SKM-1 (cell line): Measurements from ENCODE around the gene TMEM179B.
A peak's percentile ranks its signal among the peaks of the same experiment; 100 is the strongest.
"Not testable (repeated sequence)": the region's sequence is repeated elsewhere in the genome, so short reads cannot be mapped to it uniquely, and the experiment has no call there.

ENCODE experiments used
- DNase-seq: peaks from one replicate; lab custom pipeline; 2025; ENCODE audit not compliant: unreplicated experiment; lab: John Stamatoyannopoulos, UW

The TMEM179B gene

GRCh38 chr11:62788991-62789390, 1.8 kb downstream of the TMEM179B start:
- DNase-seq = no peak

GRCh38 chr11:62789576-62789975, 2.4 kb downstream of the TMEM179B start:
- DNase-seq = no peak

- peak; percentile 56 for DNase-seq
Measured at GRCh38 chr11:62791501-62792201, 4.4 kb downstream of the TMEM179B start, which contains the start of gene TMEM223. TMEM223 (minus strand) TSS chr11:62792006; CDS start chr11:62791994, 12 bp downstream.

- DNase-seq = no peak
Measured at GRCh38 chr11:62792202-62792575, 5.0 kb downstream of the TMEM179B start.

- DNase-seq = no peak
Measured at GRCh38 chr11:62794201-62794775, 7.1 kb downstream of the TMEM179B start.

GRCh38 chr11:62796281-62796680, 9.1 kb downstream of the TMEM179B start:
- no peak for DNase-seq

- DNase-seq = no peak
Measured at GRCh38 chr11:62799486-62799885, 12.3 kb downstream of the TMEM179B start.

GRCh38 chr11:62801071-62801470, 13.9 kb downstream of the TMEM179B start:
- DNase-seq = no peak

GRCh38 chr11:62804310-62805075, 17.3 kb downstream of the TMEM179B start:
- DNase-seq = no peak

- DNase-seq = peak; percentile 91
Measured at GRCh38 chr11:62805076-62805892, 18.1 kb downstream of the TMEM179B start, which contains the start of gene NXF1. NXF1 (minus strand) TSS chr11:62805440; CDS start chr11:62805356, 84 bp downstream.

- DNase-seq = no peak
Measured at GRCh38 chr11:62805961-62806441, 18.8 kb downstream of the TMEM179B start.

- peak; percentile 65 for DNase-seq
Measured at GRCh38 chr11:62806611-62807121, 19.5 kb downstream of the TMEM179B start.

- DNase-seq = no peak
Measured at GRCh38 chr11:62810748-62811147, 23.5 kb downstream of the TMEM179B start.

- DNase-seq = no peak
Measured at GRCh38 chr11:62811659-62812058, 24.5 kb downstream of the TMEM179B start.

- peak; percentile 68 for DNase-seq
Measured at GRCh38 chr11:62816557-62816956, 29.4 kb downstream of the TMEM179B start.

GRCh38 chr11:62817129-62817528, 29.9 kb downstream of the TMEM179B start:
- no peak for DNase-seq

- DNase-seq = no peak
Measured at GRCh38 chr11:62823677-62824076, 36.5 kb downstream of the TMEM179B start.

- not testable (repeated sequence) for DNase-seq
Measured at GRCh38 chr11:62828130-62828529, 40.9 kb downstream of the TMEM179B start.

GRCh38 chr11:62830904-62831519, 43.8 kb downstream of the TMEM179B start:
- DNase-seq = no peak
